GM12891 (cell line): ENCODE results near the gene UBXN4.

ENCODE experiments used
- POLR2A ChIP-seq: IDR thresholded peaks from 2 replicates; pipeline ENCODE4 v1.6.1; 2011; ENCODE audit warnings: low read depth, low read length, control low read depth
- POLR2AphosphoS5 ChIP-seq: IDR thresholded peaks from 2 replicates; pipeline ENCODE4 v1.6.1; 2011; ENCODE audit warnings: low read depth, low read length, control low read depth
- TAF1 ChIP-seq: IDR thresholded peaks from 2 replicates; pipeline ENCODE4 v1.6.1; 2011; ENCODE audit warnings: low read depth, low read length, control low read depth

DNA sequence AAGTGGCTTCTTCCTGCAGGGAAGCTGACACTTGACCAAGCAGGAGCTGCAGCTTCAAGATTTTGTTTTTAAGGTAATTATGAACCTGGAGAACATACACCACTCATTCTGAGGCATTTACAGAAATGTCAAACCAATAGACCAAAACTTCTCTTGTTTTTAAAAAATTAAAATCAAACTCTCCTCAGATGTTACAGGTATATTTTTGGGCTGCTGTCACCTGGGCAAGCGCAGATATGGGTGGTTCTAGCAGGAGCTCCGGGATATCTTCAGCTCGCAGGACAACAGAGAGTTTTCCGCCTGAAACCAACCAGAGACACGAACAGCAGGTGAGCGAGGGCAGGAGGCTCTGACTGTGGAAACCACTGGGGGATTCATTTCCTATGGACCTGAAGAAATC lies 91.2 kb downstream of the UBXN4 start:
- no peak for TF ChIP-seq POLR2AphosphoS5
- no peak for TF ChIP-seq POLR2A
- TF ChIP-seq TAF1, result no peak
